Peyer's patch (tissue), 4 donors: ENCODE results near the gene MYCN. TPM values are rescaled to one million over a fixed set of nuclear protein-coding genes. Genes with fewer than 3 reads are reported as not detected.

Experiments used
- DNase-seq, 3 donors: peaks; one replicate each; pipeline ENCODE4 v3.0.0-alpha.2; 2017 to 2019
- H3K27ac ChIP-seq, 4 donors: fragments of 200-600 bp; sonication (generic); one replicate each; pipeline ENCODE4 v1.5.1; 2016 to 2019
- H3K27me3 ChIP-seq, 2 donors: fragments of 200-600 bp; sonication (generic); one replicate each; pipeline ENCODE4 v1.5.1; 2019
- H3K36me3 ChIP-seq, 3 donors: fragments of 200-600 bp; sonication (generic); one replicate each; pipeline ENCODE4 v1.5.1; 2016 to 2019
- H3K4me1 ChIP-seq, 4 donors: fragments of 200-600 bp; sonication (generic); one replicate each; pipeline ENCODE4 v1.5.1; 2016 to 2019
- H3K4me3 ChIP-seq, 4 donors: fragments of 200-600 bp; sonication (generic); 1 replicate in 3 of 4; 2 replicates in 1 of 4; pipeline ENCODE4 v1.5.1; 2016 to 2019; ENCODE audit warnings: mild to moderate bottlenecking in 1 of 4
- H3K9me3 ChIP-seq, 4 donors: fragments of 200-600 bp; sonication (generic); one replicate each; pipeline ENCODE4 v1.5.1; 2016 to 2019; ENCODE audit warnings: mild to moderate bottlenecking in 1 of 4
- POLR2A ChIP-seq, 2 donors: fragments of 450-650 bp; IDR thresholded peaks; one replicate each; pipeline ENCODE4 v1.5.1; 2017; ENCODE audit warnings: antibody characterized with exemption in 2 of 2, mild to moderate bottlenecking in 2 of 2, moderate library complexity in 2 of 2
- total RNA-seq, 4 donors: library from RNA; depleted of rRNA; stranded (reverse); fragments of >200 nt; gene quantifications; one replicate each; pipeline ENCODE4 v1.1.0, GENCODE V29; 2016
- TF ChIP-seq, protein P1 (sequence below), 6 experiments: fragments of 450-650 bp in 4 of 6; fragments of 200-600 bp in 2 of 6; sonication (generic) in 1 of 6; IDR thresholded peaks; one replicate each; pipeline ENCODE4 v1.5.1; 2017 to 2019; ENCODE audit warnings: antibody characterized with exemption in 6 of 6, mild to moderate bottlenecking in 3 of 6, moderate library complexity in 1 of 6

Gene MYCN
- total RNA-seq, 4 donors from 2014 or later, result 0.94 to 5.0 (median 3.3) TPM

DNA sequence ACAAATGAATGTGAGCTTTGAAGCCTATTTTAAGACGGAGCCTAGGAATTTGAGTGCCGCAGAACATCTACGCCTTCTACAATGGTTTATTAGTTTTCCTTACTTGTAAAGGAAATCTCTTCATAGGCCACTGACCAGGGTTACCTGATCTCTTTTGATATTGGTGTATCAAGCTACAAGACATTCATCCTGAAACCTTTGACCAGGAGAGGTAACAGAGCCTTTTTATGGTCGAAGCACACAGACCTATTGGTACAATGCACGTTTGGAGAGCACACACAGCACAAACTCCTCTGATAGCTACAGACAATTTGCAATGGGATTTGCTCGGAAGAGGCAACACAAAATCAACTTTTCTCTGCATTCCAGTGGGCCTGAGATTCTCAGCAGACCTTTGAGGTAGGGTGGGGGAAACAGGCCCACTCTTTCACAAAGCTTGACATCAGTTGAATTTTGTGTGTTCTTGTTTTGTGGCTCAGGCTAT lies 12.8 kb downstream of the MYCN start:
- TF ChIP-seq, protein P1, sequence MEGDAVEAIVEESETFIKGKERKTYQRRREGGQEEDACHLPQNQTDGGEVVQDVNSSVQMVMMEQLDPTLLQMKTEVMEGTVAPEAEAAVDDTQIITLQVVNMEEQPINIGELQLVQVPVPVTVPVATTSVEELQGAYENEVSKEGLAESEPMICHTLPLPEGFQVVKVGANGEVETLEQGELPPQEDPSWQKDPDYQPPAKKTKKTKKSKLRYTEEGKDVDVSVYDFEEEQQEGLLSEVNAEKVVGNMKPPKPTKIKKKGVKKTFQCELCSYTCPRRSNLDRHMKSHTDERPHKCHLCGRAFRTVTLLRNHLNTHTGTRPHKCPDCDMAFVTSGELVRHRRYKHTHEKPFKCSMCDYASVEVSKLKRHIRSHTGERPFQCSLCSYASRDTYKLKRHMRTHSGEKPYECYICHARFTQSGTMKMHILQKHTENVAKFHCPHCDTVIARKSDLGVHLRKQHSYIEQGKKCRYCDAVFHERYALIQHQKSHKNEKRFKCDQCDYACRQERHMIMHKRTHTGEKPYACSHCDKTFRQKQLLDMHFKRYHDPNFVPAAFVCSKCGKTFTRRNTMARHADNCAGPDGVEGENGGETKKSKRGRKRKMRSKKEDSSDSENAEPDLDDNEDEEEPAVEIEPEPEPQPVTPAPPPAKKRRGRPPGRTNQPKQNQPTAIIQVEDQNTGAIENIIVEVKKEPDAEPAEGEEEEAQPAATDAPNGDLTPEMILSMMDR (IDR thresholded peaks at IDR 0.05), result no peak
- no peak for TF ChIP-seq POLR2A (IDR thresholded peaks at IDR 0.05)
- Histone ChIP-seq H3K4me3 (no peak overlapping the region), H3K4me1 (no peaks in the 10 kb centered on the region), H3K27me3 (no peaks in the 10 kb centered on the region), H3K9me3 (no peaks in the 10 kb centered on the region), H3K27ac (no peak overlapping the region), H3K36me3 (no peaks in the 10 kb centered on the region)
- no peak for DNase-seq

DNA sequence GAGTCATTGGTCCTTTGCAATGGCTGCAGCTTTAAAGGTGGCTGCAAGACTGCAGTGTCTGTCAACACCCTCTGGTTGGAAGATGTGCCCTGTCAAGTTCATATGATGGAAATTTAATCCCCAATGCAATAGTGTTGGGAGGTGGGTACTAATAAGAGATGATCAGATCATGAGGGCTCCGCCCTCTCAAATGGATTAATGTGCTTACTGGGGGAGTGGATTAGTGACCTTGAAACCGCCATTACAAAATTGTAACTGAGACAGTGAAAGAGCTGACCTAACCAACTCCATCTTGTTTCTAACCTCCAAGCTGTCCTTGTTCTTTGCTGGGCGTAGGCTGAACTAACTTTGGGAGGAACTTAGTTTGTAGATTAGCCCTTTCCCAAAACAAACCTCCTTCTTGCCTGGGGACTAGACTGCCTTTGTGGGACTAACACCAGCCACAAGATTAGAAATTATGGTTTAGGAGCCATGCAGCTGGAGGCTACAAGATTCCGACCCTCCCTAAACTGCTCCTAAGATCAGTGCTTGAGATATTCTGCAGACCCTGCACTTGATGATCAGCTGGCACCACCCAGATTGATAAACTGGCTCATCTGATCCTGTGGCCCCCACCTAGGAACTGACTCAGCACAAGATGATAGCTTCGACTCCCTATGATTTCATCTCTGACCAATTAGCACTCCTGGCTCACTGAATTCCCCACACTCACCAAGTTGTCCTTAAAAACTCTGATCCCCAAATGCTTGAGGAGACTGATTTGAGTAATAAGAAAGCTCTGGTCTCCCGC lies 13.7 kb downstream of the MYCN start:
- no peak for DNase-seq
- Histone ChIP-seq H3K4me1 (no peaks in the 10 kb centered on the region), H3K27me3 (no peaks in the 10 kb centered on the region), H3K36me3 (no peaks in the 10 kb centered on the region), H3K4me3 (no peak overlapping the region), H3K9me3 (no peaks in the 10 kb centered on the region), H3K27ac (no peak overlapping the region)
- TF ChIP-seq, protein P1 (IDR thresholded peaks at IDR 0.05), result no peak
- no peak for TF ChIP-seq POLR2A (IDR thresholded peaks at IDR 0.05)

DNA sequence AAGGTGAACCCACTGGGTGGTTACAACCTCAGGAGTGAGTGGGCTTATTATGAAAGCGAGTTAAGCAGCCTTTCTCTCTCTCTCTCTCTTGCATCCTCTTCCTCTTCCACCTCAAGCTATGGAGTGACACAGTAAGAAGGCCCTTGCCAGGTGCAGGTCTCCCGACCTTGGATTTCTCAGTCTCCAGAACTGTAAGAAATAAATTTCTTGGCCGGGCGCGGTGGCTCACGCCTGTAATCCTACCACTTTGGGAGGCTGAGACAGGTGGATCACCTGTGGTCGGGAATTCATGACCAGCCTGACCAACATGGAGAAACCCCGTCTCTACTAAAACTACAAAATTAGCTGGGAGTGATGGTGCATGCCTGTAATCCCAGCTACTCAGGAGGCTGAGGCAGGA lies 14.4 kb downstream of the MYCN start:
- no peak overlapping the region for H3K27ac ChIP-seq
- no peak for DNase-seq
- TF ChIP-seq, protein P1 (IDR thresholded peaks at IDR 0.05), result no peak
- no peak for TF ChIP-seq POLR2A (IDR thresholded peaks at IDR 0.05)

DNA sequence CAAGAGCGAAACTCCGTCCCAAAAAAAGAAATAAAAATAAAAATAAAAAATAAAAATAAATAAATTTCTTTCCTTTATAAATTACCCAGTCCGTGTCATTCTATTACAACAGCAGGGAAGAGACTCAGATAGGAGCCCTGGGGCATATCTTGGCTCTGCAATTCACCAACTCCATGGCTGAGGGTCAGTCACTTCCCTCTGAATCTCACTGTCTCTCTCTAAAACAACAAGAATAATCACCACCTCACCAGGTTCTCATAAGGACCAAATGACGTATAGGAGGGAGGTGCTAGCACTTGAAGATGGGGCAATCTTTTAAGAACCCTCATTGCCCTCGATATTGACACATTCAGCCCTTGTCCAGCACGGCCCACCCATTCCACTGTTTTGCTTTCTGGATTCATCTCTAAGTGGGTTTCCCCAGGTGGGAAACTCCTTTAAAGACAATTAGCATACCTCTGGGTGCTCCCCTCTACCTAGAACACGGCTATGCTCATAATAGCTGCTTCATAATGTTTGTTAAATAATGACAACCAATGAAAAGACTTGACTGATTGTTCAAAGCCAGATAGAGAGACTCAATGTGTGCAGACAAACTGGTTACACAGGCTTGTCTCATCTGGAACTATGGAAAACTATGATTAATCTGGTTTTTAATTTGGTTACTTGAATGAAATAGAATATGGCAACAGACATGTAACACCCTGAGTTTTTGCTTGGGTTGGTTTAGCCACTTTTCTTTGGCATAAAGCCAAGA lies 15.1 kb downstream of the MYCN start:
- Histone ChIP-seq H3K4me1 (no peaks in the 10 kb centered on the region), H3K27ac (no peak overlapping the region), H3K4me3 (no peak overlapping the region), H3K9me3 (no peaks in the 10 kb centered on the region), H3K36me3 (no peaks in the 10 kb centered on the region), H3K27me3 (no peaks in the 10 kb centered on the region)
- TF ChIP-seq POLR2A (IDR thresholded peaks at IDR 0.05), result no peak
- no peak for DNase-seq

More for the DNA sequence above, 14.4 kb downstream of the MYCN start:
- H3K4me1 ChIP-seq, result no peaks in the 10 kb centered on the region
- no peaks in the 10 kb centered on the region for H3K9me3 ChIP-seq
- H3K36me3 ChIP-seq, result no peaks in the 10 kb centered on the region
- no peak overlapping the region for H3K4me3 ChIP-seq
- H3K27me3 ChIP-seq, result no peaks in the 10 kb centered on the region

DNA sequence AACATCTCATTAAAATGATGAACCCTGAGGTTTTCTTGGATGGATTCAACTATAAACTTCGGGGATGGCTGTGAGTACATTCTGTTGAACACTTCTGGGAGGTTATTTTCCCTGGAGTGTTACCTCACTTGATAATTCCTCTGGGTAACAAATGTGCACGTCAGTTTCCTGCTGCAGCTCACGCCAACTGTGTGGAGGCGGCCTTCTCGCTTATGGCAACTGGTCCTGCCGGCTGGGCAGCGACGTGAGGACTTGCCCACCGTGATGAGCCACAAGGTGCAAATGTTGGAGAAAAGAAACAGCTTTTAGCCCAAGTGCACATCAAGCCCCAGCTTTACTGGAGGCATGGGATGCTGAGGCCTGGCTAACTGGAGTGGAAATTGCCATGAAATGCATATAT lies 15.9 kb downstream of the MYCN start:
- H3K9me3 ChIP-seq, result no peaks in the 10 kb centered on the region
- TF ChIP-seq, protein P1 (IDR thresholded peaks at IDR 0.05), result no peak
- TF ChIP-seq POLR2A (IDR thresholded peaks at IDR 0.05), result no peak
- no peaks in the 10 kb centered on the region for H3K36me3 ChIP-seq
- no peak overlapping the region for H3K27ac ChIP-seq
- DNase-seq, result no peak
- no peaks in the 10 kb centered on the region for H3K27me3 ChIP-seq
- H3K4me1 ChIP-seq, result no peaks in the 10 kb centered on the region
- H3K4me3 ChIP-seq, result no peak overlapping the region
